K562 (cell line): ENCODE results near the gene NFIC. TPM values are rescaled to one million over a fixed set of nuclear protein-coding genes. Genes with fewer than 3 reads are reported as not detected.
"Not testable (repeated sequence)": the region's sequence is repeated elsewhere in the genome, so short reads cannot be mapped to it uniquely, and the experiment has no call there.

Source experiments
- ATAC-seq: fragments of 200-7000 bp; cut with Tn5 transposase; 3 replicates; pipeline ENCODE4 v1.9.1; 2020; ENCODE audit warnings: moderate library complexity
- BruUV-seq: library from RNA; stranded (reverse); fragments of 400-500 nt; replicated peaks from 2 replicates; lab custom pipeline; 2021; lab: Mats Ljungman, UMichigan
- CTCF ChIA-PET: fragments of 300-600 bp; formaldehyde crosslinking; extraction: SDS; loops from one replicate; lab custom pipeline; 2021; ENCODE audit warnings: low intra/inter-chr PET ratio; lab: Yijun Ruan, JAX
- POLR2A ChIA-PET: fragments of 300-600, 350-650 bp; sonication (Branson Sonifier 250); formaldehyde crosslinking; extraction: SDS; loops from one replicate; lab custom pipeline; 2021; ENCODE audit warnings: antibody characterized with exemption, inconsistent platforms; lab: Yijun Ruan, JAX
- DNase-seq, 4 experiments: peaks; one replicate each; pipeline versions ENCODE4 v3.0.0 to v3.0.0-alpha.2; 2011 to 2018; ENCODE audit warnings: low spot score in 3 of 4, mixed read lengths in 3 of 4; ENCODE audit errors: extremely low read depth in 1 of 4
- FAIRE-seq: peaks from 2 replicates; lab custom pipeline; 2011; peaks lifted over from hg19 to GRCh38; lab: Jason Lieb, UNC
- H2AFZ ChIP-seq: 2 replicates; pipeline ENCODE4 v1.6.0; 2011; ENCODE audit warnings: low read depth, low read length, control low read depth, inconsistent platforms
- H3K27ac ChIP-seq: fragments of 200-600 bp; 3 replicates; pipeline ENCODE4 v1.8.0; 2011; ENCODE audit warnings: low read depth, mild to moderate bottlenecking, control low read depth, inconsistent platforms, low read length, moderate library complexity, mixed read lengths; ENCODE audit errors: extremely low read depth
- H3K27me3 ChIP-seq, 2 experiments: fragments of 300-600 bp in 1 of 2; 2 replicates in 1 of 2; 3 replicates in 1 of 2; pipeline versions ENCODE4 v1.6.0 to v1.8.0; 2011; ENCODE audit warnings: inconsistent platforms in 2 of 2, low read length in 2 of 2, mild to moderate bottlenecking in 1 of 2, mixed read lengths in 1 of 2, moderate library complexity in 1 of 2; ENCODE audit not compliant: control insufficient read depth in 2 of 2, insufficient read depth in 2 of 2
- H3K36me3 ChIP-seq: fragments of 300-600 bp; 3 replicates; pipeline ENCODE4 v1.8.0; 2011; ENCODE audit warnings: mild to moderate bottlenecking, low read length, inconsistent platforms; ENCODE audit not compliant: control insufficient read depth, insufficient read depth
- H3K4me1 ChIP-seq, 2 experiments: fragments of 200-600 bp in 1 of 2; replicated peaks in 1 of 2; 2 replicates in 1 of 2; 3 replicates in 1 of 2; pipeline versions ENCODE4 v1.5.1 to v1.8.0; 2011; ENCODE audit warnings: inconsistent platforms in 2 of 2, low read length in 2 of 2, mild to moderate bottlenecking in 1 of 2, mixed read lengths in 1 of 2, moderate library complexity in 1 of 2; ENCODE audit not compliant: control insufficient read depth in 2 of 2, insufficient read depth in 2 of 2
- H3K4me2 ChIP-seq: 2 replicates; pipeline ENCODE4 v1.6.1; 2011; ENCODE audit warnings: low read length, control low read depth, inconsistent platforms, mixed read lengths; ENCODE audit not compliant: insufficient read depth
- H3K4me3 ChIP-seq: fragments of 200-600 bp; sonication (generic), shearing (Covaris generic); 2 replicates; pipeline ENCODE4 v1.5.1; 2016; ENCODE audit warnings: control low read depth, inconsistent platforms
- H3K79me2 ChIP-seq: fragments of 200-600 bp; 3 replicates; pipeline ENCODE4 v1.8.0; 2011; ENCODE audit warnings: low read length, inconsistent platforms; ENCODE audit not compliant: control insufficient read depth, insufficient read depth
- H3K9ac ChIP-seq, 2 experiments: 2 replicates each; pipeline versions ENCODE4 v1.6.0 to v1.6.1; 2011; ENCODE audit warnings: low read depth in 2 of 2, low read length in 2 of 2, control low read depth in 1 of 2, inconsistent platforms in 1 of 2, mild to moderate bottlenecking in 1 of 2, mixed read lengths in 1 of 2; ENCODE audit not compliant: insufficient read depth in 1 of 2
- H3K9me1 ChIP-seq: one replicate; pipeline ENCODE4 v1.6.0; 2011; ENCODE audit warnings: inconsistent platforms, mild to moderate bottlenecking, low read length, moderate library complexity; ENCODE audit not compliant: control insufficient read depth, insufficient read depth
- H3K9me3 ChIP-seq: replicated peaks from 2 replicates; pipeline ENCODE4 v1.5.1; 2011; ENCODE audit warnings: low read depth, low read length, inconsistent platforms; ENCODE audit not compliant: control insufficient read depth, insufficient read depth
- H4K20me1 ChIP-seq: replicated peaks from 2 replicates; pipeline ENCODE4 v1.6.1; 2011; ENCODE audit warnings: low read length, inconsistent platforms, mixed read lengths; ENCODE audit not compliant: control insufficient read depth, insufficient read depth
- BCOR ChIP-seq: fragments of 450-650 bp; IDR thresholded peaks from 2 replicates; pipeline ENCODE4 v1.6.1; 2016
- BRD9 ChIP-seq: fragments of 450-650 bp; IDR thresholded peaks from 2 replicates; pipeline ENCODE4 v1.6.1; 2018; ENCODE audit warnings: low read depth; ENCODE audit not compliant: partially characterized antibody
- POLR2G ChIP-seq: fragments of 200-400 bp; formaldehyde crosslinking; IDR thresholded peaks from 2 replicates; pipeline ENCODE4 v1.6.1; 2017; ENCODE audit warnings: low read depth, mild to moderate bottlenecking, antibody characterized with exemption, low read length, moderate library complexity
- RBM22 ChIP-seq: fragments of 200-400 bp; formaldehyde crosslinking; IDR thresholded peaks from 2 replicates; pipeline ENCODE4 v1.6.1; 2018; ENCODE audit warnings: low read length, low read depth; ENCODE audit not compliant: poor library complexity, severe bottlenecking
- WGBS: fragments of 100-300 bp; shearing (Covaris generic); methylation state at CpG from one replicate; pipeline ENCODE4 v1.1.6; 2016; ENCODE audit warnings: low coverage, mixed read lengths; ENCODE audit not compliant: insufficient coverage; ENCODE audit errors: missing lambda C conversion rate; 5-methylcytosine and 5-hydroxymethylcytosine counted together
- in situ Hi-C: fragments of 300-500 bp; cut with MboI; formaldehyde crosslinking; loops from 4 replicates; pipeline ENCODE4 v1.15.0; 2018; ENCODE audit warnings: inconsistent platforms, mixed read lengths
- intact Hi-C: fragments of 100-400 bp; cut with micrococcal nuclease; formaldehyde crosslinking; loops from 2 replicates; pipeline ENCODE4 v1.14.2; 2022
- polyA plus RNA-seq, 8 experiments: library from polyadenylated mRNA; depleted of rRNA in 4 of 8; stranded (reverse) in 5 of 8; unstranded in 3 of 8; fragments of >200 nt; fragmentation: Nextera tagmentation in 2 of 8; fragmentation: Illumina TruSeq in 1 of 8; extraction: Ambion mirVana in 2 of 8; extraction: Trizol in 1 of 8; gene quantifications; 2 replicates each; pipeline versions ENCODE4 v1.2.1 to v1.2.3, GENCODE V29; 2011 to 2014; ENCODE audit warnings: inconsistent platforms in 1 of 8, missing spikeins in 1 of 8
- total RNA-seq, 7 experiments: library from RNA; depleted of rRNA in 6 of 7; stranded (reverse); fragments of >200 nt in 6 of 7; fragmentation: Illumina TruSeq in 2 of 7; extraction: Trizol in 2 of 7; gene quantifications; 2 replicates each; pipeline versions ENCODE4 v1.2.1 to v1.2.3, GENCODE V29; 2011 to 2021; ENCODE audit warnings: low replicate concordance in 1 of 7
- TF ChIP-seq, protein P1 (sequence below): sonication (generic); formaldehyde crosslinking; IDR thresholded peaks from 2 replicates; pipeline ENCODE4 v1.8.0; 2022; ENCODE audit warnings: mild to moderate bottlenecking, missing genetic modification reagents, borderline replicate concordance

NFIC gene
- total and polyA plus RNA-seq, 9 of the 15 experiments (the other 6 are each of a cell fraction or from before 2014, with no cell fraction given), result 0.71 to 62.1 (median 6.9) TPM

DNA sequence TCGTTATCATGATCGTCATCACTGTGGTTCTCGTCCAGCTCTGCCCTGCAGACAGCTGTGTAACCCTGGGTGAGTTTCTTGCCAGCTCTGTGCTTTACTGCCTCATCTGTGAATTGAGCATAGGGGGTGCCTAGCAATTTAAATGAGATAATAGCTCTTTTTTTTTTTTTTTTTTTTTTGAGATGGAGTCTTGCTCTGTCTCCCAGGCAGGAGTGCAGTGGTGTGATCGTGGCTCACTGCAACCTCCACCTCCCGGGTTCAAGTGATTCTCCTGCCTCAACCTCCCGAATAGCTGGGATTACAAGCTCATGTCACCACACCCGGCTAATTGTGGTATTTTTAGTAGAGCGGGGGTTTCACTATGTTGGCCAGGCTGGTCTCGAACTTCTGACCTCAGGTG lies 25.5 kb downstream of the NFIC start:
- peaks cover 11% of the 10 kb centered on the region for H3K9me1 ChIP-seq
- H3K27ac ChIP-seq, BruUV-seq: not testable (repeated sequence)
- TF ChIP-seq BCOR, result 0 out of 2 replicates have a peak, but pooled peaks have one; percentile 11
- TF ChIP-seq, all 486 proteins: peak for 1; not testable (repeated sequence) for 485
- in situ Hi-C loops, CTCF ChIA-PET, H3K9ac ChIP-seq, H3K4me3 ChIP-seq, H2AFZ ChIP-seq, H3K27me3 ChIP-seq, FAIRE-seq, DNase-seq, intact Hi-C loops, H3K4me2 ChIP-seq, ATAC-seq, H3K9me3 ChIP-seq: not testable (repeated sequence)
- POLR2A ChIA-PET, result interaction anchor here (0.6 to 0.9 kb wide), 3 partner anchors 14 to 30 kb away, joined by 3 to 4 read pairs (median 3); no protein-coding TSS in a partner anchor
- Histone ChIP-seq H3K36me3 (peaks cover 77% of the 10 kb centered on the region; the same call in 2 of the 3 replicates), H4K20me1 (peaks cover 24% of the 10 kb centered on the region), H3K79me2 (peaks cover 93% of the 10 kb centered on the region), H3K4me1 (peaks cover 13 to 54% of the 10 kb centered on the region in 2 experiments; a peak in 4 of 5 replicates)
- 87% methylated on average over 9 of the region's 9 CpGs for WGBS

DNA sequence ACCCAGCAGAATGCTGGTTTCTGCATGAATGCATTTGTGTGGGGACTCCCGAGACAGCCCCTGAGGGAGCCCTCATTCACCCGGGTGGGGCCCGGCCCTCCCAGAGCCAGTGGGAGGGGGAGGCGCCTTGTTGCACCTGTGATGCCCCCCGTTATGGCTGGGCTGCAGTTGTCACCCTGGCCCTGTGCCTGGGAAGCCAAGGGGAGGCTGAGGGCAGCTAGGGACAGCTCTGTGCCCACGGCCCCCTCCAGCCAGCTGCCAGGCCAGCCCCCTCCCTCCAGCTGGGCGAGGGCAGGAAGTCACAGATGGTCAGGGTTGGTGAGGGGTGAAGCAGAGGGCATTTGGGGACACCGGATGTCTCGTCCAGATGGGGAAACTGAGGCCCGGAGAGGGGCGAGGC lies 26.1 kb downstream of the NFIC start:
- H3K4me2 ChIP-seq, result no peak overlapping the region
- 0 out of 2 replicates have a peak, but pooled peaks cover 2% of the 10 kb centered on the region for H3K9me3 ChIP-seq
- POLR2A ChIA-PET, result interaction anchor here (0.6 kb wide), 1 partner anchor 26 kb away, joined by 3 read pairs; no protein-coding TSS in a partner anchor
- DNase-seq (no peak), FAIRE-seq (no peak), ATAC-seq (no peak)
- H4K20me1 ChIP-seq, result peaks cover 29% of the 10 kb centered on the region
- no peaks in the 10 kb centered on the region for H3K27me3 ChIP-seq
- peaks cover 16 to 54% of the 10 kb centered on the region in 2 experiments; a peak in 4 of 5 replicates for H3K4me1 ChIP-seq
- 92% methylated on average over 10 of the region's 11 CpGs for WGBS
- peaks cover 12% of the 10 kb centered on the region for H3K9me1 ChIP-seq
- peaks cover 93% of the 10 kb centered on the region for H3K79me2 ChIP-seq
- CTCF ChIA-PET, result no interaction called here
- no TSS peak for BruUV-seq
- H2AFZ ChIP-seq, result no peak overlapping the region
- no peak overlapping the region for H3K4me3 ChIP-seq
- no peak overlapping the region for H3K9ac ChIP-seq
- in situ Hi-C loops (no loop called here), intact Hi-C loops (no loop called here)
- TF ChIP-seq, protein P1, sequence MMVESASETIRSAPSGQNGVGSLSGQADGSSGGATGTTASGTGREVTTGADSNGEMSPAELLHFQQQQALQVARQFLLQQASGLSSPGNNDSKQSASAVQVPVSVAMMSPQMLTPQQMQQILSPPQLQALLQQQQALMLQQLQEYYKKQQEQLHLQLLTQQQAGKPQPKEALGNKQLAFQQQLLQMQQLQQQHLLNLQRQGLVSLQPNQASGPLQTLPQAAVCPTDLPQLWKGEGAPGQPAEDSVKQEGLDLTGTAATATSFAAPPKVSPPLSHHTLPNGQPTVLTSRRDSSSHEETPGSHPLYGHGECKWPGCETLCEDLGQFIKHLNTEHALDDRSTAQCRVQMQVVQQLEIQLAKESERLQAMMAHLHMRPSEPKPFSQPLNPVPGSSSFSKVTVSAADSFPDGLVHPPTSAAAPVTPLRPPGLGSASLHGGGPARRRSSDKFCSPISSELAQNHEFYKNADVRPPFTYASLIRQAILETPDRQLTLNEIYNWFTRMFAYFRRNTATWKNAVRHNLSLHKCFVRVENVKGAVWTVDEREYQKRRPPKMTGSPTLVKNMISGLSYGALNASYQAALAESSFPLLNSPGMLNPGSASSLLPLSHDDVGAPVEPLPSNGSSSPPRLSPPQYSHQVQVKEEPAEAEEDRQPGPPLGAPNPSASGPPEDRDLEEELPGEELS (CRISPR knock-in tag), result no peak
- TF ChIP-seq RBM22, result peak; percentile 54
- peak; percentile 50; the same call in 1 of the 2 replicates for TF ChIP-seq POLR2G
- no peak for TF ChIP-seq BRD9
- peaks cover 78% of the 10 kb centered on the region; the same call in 2 of the 3 replicates for H3K36me3 ChIP-seq
- no peak overlapping the region for H3K27ac ChIP-seq
